RWPE1 (cell line): ENCODE results near the gene MARK3.

Experiments
- CTCF ChIA-PET: fragments of 350-600 bp; sonication (Branson Sonifier 250); formaldehyde crosslinking; extraction: SDS; loops from one replicate; lab custom pipeline; 2021; lab: Yijun Ruan, JAX
- POLR2A ChIA-PET: fragments of 400-600 bp; formaldehyde crosslinking; extraction: SDS; loops from one replicate; lab custom pipeline; 2020; ENCODE audit warnings: antibody characterized with exemption; ENCODE audit not compliant: low non-redundant PET; lab: Yijun Ruan, JAX
- DNase-seq: peaks from one replicate; pipeline ENCODE4 v3.0.0; 2012; ENCODE audit warnings: low spot score
- H3K27ac ChIP-seq: fragments of 450-650 bp; 2 replicates; pipeline ENCODE4 v1.5.1; 2017
- CTCF ChIP-seq: fragments of 450-650 bp; conservative IDR thresholded peaks from 2 replicates; pipeline ENCODE4 v1.5.1; 2017; ENCODE audit warnings: low read depth, mild to moderate bottlenecking

Gene MARK3

DNA sequence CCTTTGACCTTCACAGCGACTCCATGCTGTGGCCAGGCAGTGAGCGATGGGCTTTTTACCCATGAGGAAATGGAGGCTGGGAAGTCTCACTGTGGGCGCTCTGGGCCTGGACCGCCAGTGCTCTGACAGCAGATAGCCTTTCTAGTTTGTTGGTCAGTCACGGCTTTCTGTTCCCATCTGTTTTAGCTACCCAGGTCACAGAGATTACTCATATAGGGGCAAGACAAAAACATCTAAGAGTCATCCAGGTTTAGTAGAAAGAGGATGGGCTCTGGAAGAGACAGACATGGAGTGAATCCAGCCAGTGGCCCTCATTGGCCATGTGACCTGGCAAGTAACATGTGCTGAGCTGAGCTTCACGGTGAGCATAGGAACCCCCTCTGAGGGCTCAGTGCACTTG lies 68.6 kb downstream of the MARK3 start:
- DNase-seq: no peak
- ChIA-PET POLR2A (no interaction called here), CTCF (no interaction called here)
- no peak overlapping the region for H3K27ac ChIP-seq
- TF ChIP-seq CTCF: no peak

- no peak for DNase-seq
- no peak overlapping the region for H3K27ac ChIP-seq
- ChIA-PET CTCF (no interaction called here), POLR2A (no interaction called here)
- no peak for TF ChIP-seq CTCF
These were observed 71.1 kb downstream of the MARK3 start for GRCh38 chr14:103456167-103456835.

DNA sequence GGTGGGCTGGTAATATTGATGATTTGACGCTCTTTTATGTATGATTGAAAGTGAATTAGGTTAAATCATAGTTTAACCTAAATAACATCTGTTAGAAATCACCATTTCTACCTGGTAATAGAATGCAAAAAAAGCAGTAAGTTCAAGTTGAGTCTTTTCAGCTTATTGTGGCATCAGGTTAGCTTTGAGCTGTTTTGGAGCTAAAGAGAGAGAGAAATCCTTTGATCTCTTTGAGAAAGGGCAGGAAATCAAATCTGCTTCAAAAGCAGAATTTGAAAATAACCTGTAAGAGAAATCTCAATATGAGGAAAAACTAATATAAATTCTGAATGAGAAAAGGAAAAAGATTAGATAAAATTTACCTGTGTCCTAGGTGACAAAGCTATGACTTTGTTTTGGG lies 75.2 kb downstream of the MARK3 start:
- CTCF ChIA-PET: interaction anchor here (0.6 to 1.2 kb wide), 2 partner anchors 26 to 37 kb away, joined by 3 to 5 read pairs; no protein-coding TSS in a partner anchor
- POLR2A ChIA-PET: no interaction called here
- no peak for DNase-seq
- no peak for TF ChIP-seq CTCF
- H3K27ac ChIP-seq: no peak overlapping the region

DNA sequence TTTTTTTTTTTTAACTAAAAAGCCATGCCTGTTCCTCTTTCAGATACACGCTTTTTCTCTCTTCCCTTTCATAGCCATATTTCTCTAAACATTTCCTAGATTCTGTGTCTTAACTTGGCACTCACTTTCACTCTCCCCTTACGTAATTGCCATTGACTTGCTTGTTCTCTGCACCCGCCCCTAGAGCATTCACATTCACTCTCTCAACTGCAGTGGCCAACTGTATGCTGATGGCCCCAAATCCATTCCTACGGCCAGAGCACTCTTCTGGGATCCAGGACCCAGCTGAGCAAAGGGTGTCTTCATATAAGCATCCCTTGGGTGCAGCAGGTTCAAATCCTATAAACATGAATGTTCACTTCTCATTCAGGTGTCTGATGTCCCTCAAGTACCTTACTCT lies 77.9 kb downstream of the MARK3 start:
- DNase-seq: no peak
- CTCF ChIA-PET: no interaction called here

DNA sequence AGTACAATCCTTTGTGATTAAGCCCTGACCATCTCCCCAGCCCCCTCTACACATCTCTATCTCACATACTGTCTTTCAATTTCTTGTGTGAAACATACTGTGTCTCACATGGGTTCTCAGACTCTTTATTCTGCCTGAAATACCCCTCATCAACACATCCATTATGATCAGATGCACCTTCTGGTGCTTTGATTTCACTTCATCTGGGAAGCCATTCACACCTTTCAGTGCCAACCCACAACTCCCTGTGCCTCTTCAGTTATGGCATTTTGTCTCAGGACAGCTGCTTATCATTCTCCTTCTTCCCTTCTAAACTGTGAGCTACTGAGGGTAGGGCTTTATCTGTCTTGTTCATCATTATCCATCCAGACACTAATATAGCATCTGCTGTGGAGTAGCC lies 78.6 kb downstream of the MARK3 start:
- TF ChIP-seq CTCF: no peak
- ChIA-PET POLR2A (no interaction called here), CTCF (no interaction called here)
- H3K27ac ChIP-seq: no peak overlapping the region
- no peak for DNase-seq

More for the DNA sequence above, 77.9 kb downstream of the MARK3 start:
- POLR2A ChIA-PET: no interaction called here
- no peak for TF ChIP-seq CTCF
- no peak overlapping the region for H3K27ac ChIP-seq

- POLR2A ChIA-PET: no interaction called here
- TF ChIP-seq CTCF: no peak
- DNase-seq: no peak
- H3K27ac ChIP-seq: no peak overlapping the region
- CTCF ChIA-PET: no interaction called here
These were observed 87.7 kb downstream of the MARK3 start for GRCh38 chr14:103472939-103473338.
